Measurements from ENCODE around the gene EFHC2.

The EFHC2 gene

DNA sequence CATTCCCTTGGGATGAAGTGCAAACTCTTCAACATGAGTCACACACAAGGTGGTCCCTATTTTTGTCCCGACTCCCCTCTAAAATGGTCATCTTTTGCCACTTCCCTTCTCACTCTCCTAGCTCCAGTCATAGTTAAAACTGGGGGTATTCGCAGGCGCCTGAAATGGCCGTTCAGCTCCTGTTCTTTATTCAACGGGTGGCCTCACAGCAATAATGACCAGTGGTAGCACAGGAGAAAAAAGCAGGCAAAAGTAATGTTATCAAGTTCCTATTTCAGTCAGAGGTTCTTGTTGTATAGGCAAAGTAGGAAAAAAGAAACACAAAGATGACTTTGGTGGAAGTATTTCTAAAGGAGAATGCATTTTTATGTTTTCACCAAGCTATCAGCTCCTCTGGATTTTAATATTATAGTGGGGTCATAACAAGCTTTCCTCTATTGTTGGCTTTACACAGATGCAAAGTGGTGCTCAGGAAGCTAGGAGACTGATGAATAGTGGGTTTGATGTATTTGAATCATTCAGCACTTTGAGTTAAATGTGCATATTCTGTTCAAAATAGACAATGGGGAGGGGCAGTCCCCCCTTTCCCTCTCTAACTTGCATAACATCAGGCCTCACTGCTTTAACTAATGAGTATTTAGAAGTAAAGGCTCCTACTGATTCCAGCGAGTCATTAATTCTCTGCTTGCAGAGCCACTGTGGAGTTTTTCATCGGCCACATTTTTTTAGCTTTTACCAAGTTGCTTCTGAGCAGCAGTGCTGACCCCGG, 199.1 kb downstream of the EFHC2 start:
- no peak for DNase-seq

DNA sequence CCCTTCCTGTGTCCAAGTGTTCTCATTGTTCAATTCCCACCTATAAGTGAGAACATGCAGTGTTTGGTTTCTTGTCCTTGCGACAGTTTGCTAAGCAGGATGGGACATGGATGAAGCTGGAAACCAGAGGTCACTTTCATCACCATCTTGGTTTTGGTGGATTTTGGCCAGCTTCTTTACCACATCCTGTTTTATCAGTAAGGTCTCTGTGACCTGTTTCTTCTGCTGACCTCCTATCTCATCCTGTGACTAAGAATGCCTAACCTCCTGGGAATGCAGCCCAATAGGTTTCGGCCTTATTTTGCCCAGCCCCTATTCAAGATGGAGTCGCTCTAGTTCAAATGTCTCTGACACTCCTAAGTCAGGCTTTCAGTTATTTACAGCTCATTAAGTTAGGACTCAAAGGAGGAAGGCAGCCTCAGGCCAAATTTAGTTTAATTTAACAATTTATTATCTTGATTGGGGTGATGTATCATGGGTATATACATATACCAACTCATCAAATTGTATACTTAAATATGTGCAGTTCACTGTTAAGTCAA, 200.3 kb downstream of the EFHC2 start:
- DNase-seq: no peak

DNA sequence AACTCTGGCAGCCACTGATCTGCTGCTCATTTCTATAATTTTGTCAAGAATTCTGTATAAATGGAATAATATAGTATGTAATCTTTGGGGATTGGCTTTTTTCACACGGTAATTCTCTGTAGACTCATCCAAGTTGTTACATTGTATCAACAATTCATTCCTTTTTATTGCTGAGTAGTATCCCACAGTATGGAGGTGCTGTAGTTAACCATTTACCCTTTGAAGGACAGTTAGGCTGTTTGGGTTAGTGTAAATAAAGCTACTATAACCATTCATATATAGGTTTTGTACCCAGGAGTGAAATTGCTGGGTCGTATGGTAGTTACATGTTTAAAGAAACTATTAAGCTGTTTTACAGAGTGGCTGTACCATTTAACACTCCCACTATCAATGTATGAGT, 213.3 kb downstream of the EFHC2 start:
- no peak for DNase-seq

DNA sequence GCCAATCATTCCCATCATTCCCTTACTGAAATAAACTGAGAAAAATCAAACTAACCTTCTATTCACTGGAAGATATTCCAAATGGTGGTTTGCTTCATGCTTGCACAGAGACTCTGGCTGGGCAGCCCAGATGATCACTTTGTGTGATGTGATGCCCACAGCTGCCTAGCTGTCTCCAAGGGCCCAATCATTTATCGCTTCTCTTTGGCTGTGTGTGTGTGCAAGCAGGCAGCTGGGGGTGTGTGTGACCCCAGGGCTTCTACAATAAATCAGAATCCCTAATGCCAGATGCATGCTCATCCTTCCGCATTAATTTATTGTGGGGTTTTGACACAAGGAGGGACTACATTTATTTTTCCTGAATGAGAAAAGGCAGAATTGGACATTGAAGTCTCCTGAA, 230.1 kb downstream of the EFHC2 start:
- no peak for DNase-seq

DNA sequence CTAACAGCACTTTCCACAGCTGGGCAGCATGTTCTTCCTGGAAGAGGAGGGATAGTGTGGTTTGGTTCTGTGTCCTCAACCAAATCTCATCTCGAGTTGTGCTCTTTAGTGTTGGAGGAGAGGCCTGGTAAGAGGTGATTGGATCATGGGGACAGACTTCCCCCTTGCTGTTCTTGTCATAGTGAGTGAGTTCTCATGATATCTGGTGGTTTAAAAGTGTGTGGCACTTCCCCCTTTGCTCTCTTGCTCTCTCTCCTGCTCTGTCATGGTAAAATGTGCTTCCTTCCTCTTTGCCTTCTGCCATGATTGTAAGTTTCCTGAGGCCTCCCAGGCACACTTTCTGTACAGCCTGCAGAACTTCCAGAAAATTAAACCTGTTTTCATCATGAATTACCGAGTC, 236.6 kb downstream of the EFHC2 start:
- no peak for DNase-seq

DNA sequence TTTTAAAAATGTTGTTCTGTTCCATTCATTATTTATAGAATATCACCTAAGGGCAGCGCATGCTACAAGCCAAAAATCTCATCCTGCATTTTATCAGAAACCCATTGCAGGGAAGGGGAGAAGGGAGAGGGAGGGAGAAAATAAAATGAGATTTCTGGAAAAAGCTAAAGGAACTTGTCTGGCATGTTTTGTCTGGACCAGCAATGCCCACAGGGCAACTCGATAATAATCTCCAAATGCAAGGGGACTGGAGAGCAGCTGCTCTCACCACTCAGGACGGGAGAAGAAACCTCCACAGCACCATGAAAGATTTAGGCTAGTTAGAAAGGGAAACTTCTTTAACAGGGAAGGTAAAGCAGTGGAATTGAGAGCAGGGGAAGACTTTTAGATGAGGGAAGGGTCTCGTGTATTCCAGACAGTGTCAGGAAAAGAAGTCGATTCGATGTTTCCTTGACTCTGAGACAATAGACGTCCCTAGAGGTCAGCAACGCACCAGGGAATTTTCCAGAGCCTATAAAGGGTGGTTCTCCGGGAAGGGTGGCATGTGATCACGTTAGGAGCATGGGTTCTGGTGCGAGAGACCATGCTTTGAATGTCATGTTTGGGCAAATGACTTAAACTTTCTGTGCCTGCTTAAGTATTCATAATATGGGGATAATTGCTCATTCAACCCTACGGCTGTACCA, 238.1 kb downstream of the EFHC2 start:
- DNase-seq: no peak

DNA sequence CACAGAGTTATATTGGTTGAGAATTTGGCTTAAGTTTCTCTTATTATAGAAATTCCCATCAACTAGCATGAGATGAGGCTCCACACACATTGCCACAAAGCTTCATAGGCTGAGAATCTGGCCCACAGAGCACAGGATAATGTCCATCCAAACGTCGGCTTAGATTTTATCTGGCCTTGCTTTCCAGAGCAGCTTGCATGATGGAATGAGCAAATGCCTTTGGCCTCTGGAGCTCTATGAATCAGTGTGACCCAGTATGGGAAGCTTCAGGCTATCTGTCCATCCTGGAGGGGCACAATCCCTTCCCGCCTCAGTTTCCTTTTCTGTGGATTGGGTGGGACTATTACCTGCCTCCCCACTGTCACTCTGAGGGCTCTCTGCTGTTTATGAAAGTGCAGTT, 238.8 kb downstream of the EFHC2 start:
- no peak for DNase-seq

DNA sequence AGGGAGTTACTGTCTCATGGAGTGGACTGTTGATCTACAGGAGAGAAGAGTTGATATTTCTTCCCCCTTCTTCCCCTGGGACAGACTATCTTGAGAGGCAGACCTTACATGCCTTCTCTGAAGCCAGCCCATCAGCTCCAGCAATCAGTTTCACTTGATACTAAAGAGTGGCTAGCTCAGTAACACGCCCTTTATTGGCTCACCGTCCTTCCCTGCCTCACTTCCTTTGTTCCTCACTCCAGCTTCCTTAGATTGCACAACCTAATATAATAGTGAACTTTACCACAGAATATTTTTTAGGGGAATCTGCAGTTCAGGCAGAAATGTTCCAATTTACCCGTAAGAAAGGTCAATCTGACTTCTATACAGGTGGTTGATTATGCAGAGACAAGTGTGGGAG, 242.2 kb downstream of the EFHC2 start:
- no peak for DNase-seq

DNA sequence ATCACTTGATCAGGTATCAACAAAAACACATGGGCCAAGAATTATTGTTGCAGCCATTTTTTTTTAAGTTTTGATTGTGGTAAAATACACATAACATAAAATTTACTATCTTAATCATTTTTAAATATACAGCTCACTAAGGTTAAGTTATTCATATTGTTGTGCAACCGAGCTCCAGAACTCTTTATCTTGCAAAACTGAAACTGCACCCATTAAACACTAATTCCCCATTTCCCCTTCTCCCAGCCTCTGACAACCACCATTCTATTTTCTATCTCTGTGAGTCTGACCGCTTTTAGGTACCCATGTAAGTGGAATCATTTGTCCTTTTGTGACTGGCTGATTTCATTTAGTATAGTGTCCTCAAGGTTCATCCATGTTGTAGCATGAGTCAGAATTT, 244.1 kb downstream of the EFHC2 start:
- no peak for DNase-seq
